Osteocyte (in vitro differentiated cells): ENCODE data around the gene ERI3. TPM values are rescaled to one million over a fixed set of nuclear protein-coding genes. Genes with fewer than 3 reads are reported as not detected.

ENCODE experiments used
- DNase-seq: peaks from one replicate; pipeline ENCODE4 v3.0.0; 2021; ENCODE audit warnings: mixed read lengths; ENCODE audit not compliant: unreplicated experiment; ENCODE audit errors: extremely low spot score
- H3K27ac Mint-ChIP-seq: one replicate; pipeline ENCODE4 v1.8.0; 2021; ENCODE audit warnings: mild to moderate bottlenecking, mixed read lengths; ENCODE audit not compliant: unreplicated experiment
- H3K27me3 Mint-ChIP-seq: one replicate; pipeline ENCODE4 v1.8.0; 2021; ENCODE audit warnings: mixed read lengths; ENCODE audit not compliant: unreplicated experiment
- H3K36me3 Mint-ChIP-seq: one replicate; pipeline ENCODE4 v1.8.0; 2021; ENCODE audit warnings: mixed read lengths; ENCODE audit not compliant: unreplicated experiment
- H3K4me1 Mint-ChIP-seq: one replicate; pipeline ENCODE4 v1.8.0; 2021; ENCODE audit warnings: mixed read lengths; ENCODE audit not compliant: unreplicated experiment
- H3K4me3 Mint-ChIP-seq: one replicate; pipeline ENCODE4 v1.8.0; 2021; ENCODE audit warnings: mild to moderate bottlenecking, moderate library complexity, mixed read lengths; ENCODE audit not compliant: unreplicated experiment
- H3K9me3 Mint-ChIP-seq: one replicate; pipeline ENCODE4 v1.8.0; 2021; ENCODE audit warnings: mixed read lengths; ENCODE audit not compliant: unreplicated experiment
- CTCF ChIP-seq: fragments of 200-600 bp; sonication (generic); IDR thresholded peaks from 2 replicates; pipeline ENCODE4 v1.5.0; 2021; ENCODE audit warnings: antibody characterized with exemption, mild to moderate bottlenecking, moderate library complexity
- total RNA-seq: library from RNA; stranded (reverse); gene quantifications from 2 replicates; pipeline ENCODE4 v1.2.1, GENCODE V29; 2021

The ERI3 gene
- total RNA-seq, 1 donor from 2014 or later = 58.6 TPM

- Mint-ChIP-seq H3K4me1 (no peaks in the 10 kb centered on the region), H3K27me3 (no peaks in the 10 kb centered on the region), H3K36me3 (peaks cover 1% of the 10 kb centered on the region), H3K27ac (no peak overlapping the region), H3K9me3 (no peaks in the 10 kb centered on the region), H3K4me3 (no peak overlapping the region)
- no peak for TF ChIP-seq CTCF
- no peak for DNase-seq
Measured at GRCh38 chr1:44276901-44277300, 78.2 kb downstream of the ERI3 start.

- no peak overlapping the region for H3K27ac Mint-ChIP-seq
- no peak for DNase-seq
- H3K36me3 Mint-ChIP-seq = peaks cover 5% of the 10 kb centered on the region
- H3K4me1 Mint-ChIP-seq = no peaks in the 10 kb centered on the region
- no peaks in the 10 kb centered on the region for H3K9me3 Mint-ChIP-seq
- no peaks in the 10 kb centered on the region for H3K27me3 Mint-ChIP-seq
- no peak for TF ChIP-seq CTCF
- no peak overlapping the region for H3K4me3 Mint-ChIP-seq
Measured at GRCh38 chr1:44275991-44276405, 79.1 kb downstream of the ERI3 start.

GRCh38 chr1:44275296-44275962 is 79.6 kb downstream of the ERI3 start:
- no peak for TF ChIP-seq CTCF
- no peak overlapping the region for H3K4me3 Mint-ChIP-seq
- H3K9me3 Mint-ChIP-seq = no peaks in the 10 kb centered on the region
- peak overlapping the region; percentile 43 for H3K27ac Mint-ChIP-seq
- H3K4me1 Mint-ChIP-seq = no peaks in the 10 kb centered on the region
- DNase-seq = no peak
- no peaks in the 10 kb centered on the region for H3K27me3 Mint-ChIP-seq
- H3K36me3 Mint-ChIP-seq = peaks cover 5% of the 10 kb centered on the region

GRCh38 chr1:44273560-44274350 is 81.3 kb downstream of the ERI3 start:
- H3K27me3 Mint-ChIP-seq = no peaks in the 10 kb centered on the region
- DNase-seq = no peak
- TF ChIP-seq CTCF = no peak
- no peak overlapping the region for H3K27ac Mint-ChIP-seq
- H3K9me3 Mint-ChIP-seq = no peaks in the 10 kb centered on the region
- peaks cover 5% of the 10 kb centered on the region for H3K36me3 Mint-ChIP-seq
- H3K4me3 Mint-ChIP-seq = no peak overlapping the region
- no peaks in the 10 kb centered on the region for H3K4me1 Mint-ChIP-seq

GRCh38 chr1:44272992-44273391 is 82.1 kb downstream of the ERI3 start:
- no peak for DNase-seq
- H3K4me1 Mint-ChIP-seq = no peaks in the 10 kb centered on the region
- no peak overlapping the region for H3K4me3 Mint-ChIP-seq
- TF ChIP-seq CTCF = no peak
- peaks cover 5% of the 10 kb centered on the region for H3K36me3 Mint-ChIP-seq
- no peaks in the 10 kb centered on the region for H3K9me3 Mint-ChIP-seq
- no peak overlapping the region for H3K27ac Mint-ChIP-seq
- no peaks in the 10 kb centered on the region for H3K27me3 Mint-ChIP-seq
